Measurements from ENCODE around the gene SLC7A11. TPM values are rescaled to one million over a fixed set of nuclear protein-coding genes. Genes with fewer than 3 reads are reported as not detected.

The SLC7A11 gene
- total and polyA plus RNA-seq, 2 experiments from 2014 or later = 10.0 to 33.9 TPM

DNA sequence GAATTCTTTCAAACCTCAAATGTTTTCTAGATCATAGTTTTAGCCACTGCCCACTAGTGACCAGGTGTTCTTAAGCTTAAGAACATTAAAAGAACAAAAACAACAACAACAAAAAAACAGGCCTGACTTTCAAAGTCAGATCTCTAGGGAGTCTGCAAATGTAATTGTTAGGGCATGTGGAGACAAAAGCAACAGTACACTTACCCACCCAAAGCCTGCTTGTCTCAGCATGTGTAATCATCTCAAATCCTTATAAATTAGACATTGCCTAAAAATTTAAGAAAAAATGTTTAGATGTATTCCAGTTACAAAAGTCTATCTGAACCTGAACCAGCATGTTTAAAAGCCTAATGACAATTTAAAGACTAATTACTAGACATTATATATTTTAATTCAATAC, 79.9 kb downstream of the SLC7A11 start (continued):
- TF ChIP-seq ETS1 (IDR thresholded peaks at IDR 0.05) (no peak), ZNF114 (CRISPR knock-in tag; IDR thresholded peaks at IDR 0.05) (no peak), JUNB (IDR thresholded peaks at IDR 0.05; ENCODE audit: unreplicated experiment) (no peak), EZH2phosphoT487 (IDR thresholded peaks at IDR 0.05; ENCODE audit: unreplicated experiment) (no peak), EZH2 (IDR thresholded peaks at IDR 0.05; ENCODE audit: low read depth, unreplicated experiment) (no peak), STAT1 (IDR thresholded peaks at IDR 0.05; ENCODE audit: unreplicated experiment) (no peak), ZNF331 (CRISPR knock-in tag; IDR thresholded peaks at IDR 0.05; ENCODE audit: low read depth) (no peak)
- TF ChIP-seq, protein P1, sequence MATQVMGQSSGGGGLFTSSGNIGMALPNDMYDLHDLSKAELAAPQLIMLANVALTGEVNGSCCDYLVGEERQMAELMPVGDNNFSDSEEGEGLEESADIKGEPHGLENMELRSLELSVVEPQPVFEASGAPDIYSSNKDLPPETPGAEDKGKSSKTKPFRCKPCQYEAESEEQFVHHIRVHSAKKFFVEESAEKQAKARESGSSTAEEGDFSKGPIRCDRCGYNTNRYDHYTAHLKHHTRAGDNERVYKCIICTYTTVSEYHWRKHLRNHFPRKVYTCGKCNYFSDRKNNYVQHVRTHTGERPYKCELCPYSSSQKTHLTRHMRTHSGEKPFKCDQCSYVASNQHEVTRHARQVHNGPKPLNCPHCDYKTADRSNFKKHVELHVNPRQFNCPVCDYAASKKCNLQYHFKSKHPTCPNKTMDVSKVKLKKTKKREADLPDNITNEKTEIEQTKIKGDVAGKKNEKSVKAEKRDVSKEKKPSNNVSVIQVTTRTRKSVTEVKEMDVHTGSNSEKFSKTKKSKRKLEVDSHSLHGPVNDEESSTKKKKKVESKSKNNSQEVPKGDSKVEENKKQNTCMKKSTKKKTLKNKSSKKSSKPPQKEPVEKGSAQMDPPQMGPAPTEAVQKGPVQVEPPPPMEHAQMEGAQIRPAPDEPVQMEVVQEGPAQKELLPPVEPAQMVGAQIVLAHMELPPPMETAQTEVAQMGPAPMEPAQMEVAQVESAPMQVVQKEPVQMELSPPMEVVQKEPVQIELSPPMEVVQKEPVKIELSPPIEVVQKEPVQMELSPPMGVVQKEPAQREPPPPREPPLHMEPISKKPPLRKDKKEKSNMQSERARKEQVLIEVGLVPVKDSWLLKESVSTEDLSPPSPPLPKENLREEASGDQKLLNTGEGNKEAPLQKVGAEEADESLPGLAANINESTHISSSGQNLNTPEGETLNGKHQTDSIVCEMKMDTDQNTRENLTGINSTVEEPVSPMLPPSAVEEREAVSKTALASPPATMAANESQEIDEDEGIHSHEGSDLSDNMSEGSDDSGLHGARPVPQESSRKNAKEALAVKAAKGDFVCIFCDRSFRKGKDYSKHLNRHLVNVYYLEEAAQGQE (IDR thresholded peaks at IDR 0.05; ENCODE audit: unreplicated experiment) = no peak

DNA sequence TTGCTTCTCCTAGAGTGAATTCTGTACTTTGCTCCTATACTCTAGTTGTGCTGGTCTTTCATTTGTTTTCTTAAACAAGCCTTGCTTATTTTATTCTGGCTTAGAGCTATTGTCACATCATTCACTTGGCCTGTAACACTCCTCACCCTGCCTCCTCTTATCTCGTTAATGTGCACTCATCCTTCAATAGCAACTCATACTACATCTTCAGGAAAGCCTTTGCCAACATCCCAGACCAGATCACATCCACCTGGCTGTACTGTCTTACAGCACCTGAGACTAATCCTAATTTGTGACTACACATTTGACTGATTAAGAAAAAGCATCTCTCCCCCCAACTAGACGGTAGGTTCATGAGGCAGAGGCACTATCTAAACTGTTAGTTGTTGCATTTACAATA, 80.8 kb downstream of the SLC7A11 start:
- Mint-ChIP-seq H3K4me1 (peaks cover 12% of the 10 kb centered on the region), H3K36me3 (ENCODE audit: low read depth) (no peaks in the 10 kb centered on the region), H3K27me3 (ENCODE audit: insufficient read depth, low read depth, poor library complexity) (no peaks in the 10 kb centered on the region), H3K9me3 (no peaks in the 10 kb centered on the region), H3K27ac (no peak overlapping the region), H3K4me3 (no peak overlapping the region)
- H3F3A ChIP-seq (replicated peaks; ENCODE audit: low read depth) = no peaks in the 10 kb centered on the region
- H3K9me2 ChIP-seq (ENCODE audit: insufficient read depth) = no peaks in the 10 kb centered on the region
- H2AFZ ChIP-seq = no peak overlapping the region
- ATAC-seq = no peak
- no peak overlapping the region for H3K4me3 ChIP-seq
- no peak overlapping the region for H3K4me2 ChIP-seq
- no peaks in the 10 kb centered on the region for H3K36me3 ChIP-seq (ENCODE audit: insufficient read depth)
- DNase-seq (ENCODE audit: low spot score) = no peak
- no peak overlapping the region for H3K27ac ChIP-seq (ENCODE audit: low read depth)
- no peaks in the 10 kb centered on the region for H3K27me3 ChIP-seq (ENCODE audit: insufficient read depth)
- no peaks in the 10 kb centered on the region; the same call in 1 of the 2 replicates for H3K4me1 ChIP-seq (ENCODE audit: insufficient read depth)
- H4K20me1 ChIP-seq (replicated peaks; ENCODE audit: insufficient read depth) = no peaks in the 10 kb centered on the region
- no peaks in the 10 kb centered on the region for H3K79me2 ChIP-seq (replicated peaks; ENCODE audit: insufficient read depth)
- no peak for TF ChIP-seq ZNF331 (CRISPR knock-in tag; IDR thresholded peaks at IDR 0.05; ENCODE audit: low read depth)
- TF ChIP-seq, protein P1 (IDR thresholded peaks at IDR 0.05; ENCODE audit: unreplicated experiment) = no peak
- TF ChIP-seq EZH2phosphoT487 (IDR thresholded peaks at IDR 0.05; ENCODE audit: unreplicated experiment) = no peak
- no peak for TF ChIP-seq CREB1 (CRISPR knock-in tag; IDR thresholded peaks at IDR 0.05; ENCODE audit: low read depth)
- no peak for TF ChIP-seq POLR2AphosphoS5 (IDR thresholded peaks at IDR 0.05; ENCODE audit: low read depth)
- no peak for TF ChIP-seq NANOG (IDR thresholded peaks at IDR 0.05; ENCODE audit: borderline replicate concordance)
- no peak for TF ChIP-seq EZH2 (IDR thresholded peaks at IDR 0.05; ENCODE audit: low read depth, unreplicated experiment)
- no peak for TF ChIP-seq ETS1 (IDR thresholded peaks at IDR 0.05)
- no peak for TF ChIP-seq CTCF (conservative IDR thresholded peaks at IDR 0.05; ENCODE audit: low read depth in 2 of 2)

Measured in GM23338 (cell line).